HG03439 (cell line): Measurements from ENCODE around the gene XXYLT1.
"Not testable (repeated sequence)": the region's sequence is repeated elsewhere in the genome, so short reads cannot be mapped to it uniquely, and the experiment has no call there.

ENCODE experiments used
- ATAC-seq: cut with Tn5 transposase; IDR thresholded peaks from one replicate; pipeline ENCODE4 v1.9.1; 2021; ENCODE audit warnings: mild to moderate bottlenecking, moderate library complexity; ENCODE audit not compliant: unreplicated experiment

XXYLT1 gene

GRCh38 chr3:195056506-195056905 lies 214.5 kb downstream of the XXYLT1 start:
- no peak for ATAC-seq

- no peak for ATAC-seq
Measured at GRCh38 chr3:195054311-195054710, 216.6 kb downstream of the XXYLT1 start.

- ATAC-seq, result no peak
Measured at GRCh38 chr3:195052939-195053338, 218.0 kb downstream of the XXYLT1 start.

DNA sequence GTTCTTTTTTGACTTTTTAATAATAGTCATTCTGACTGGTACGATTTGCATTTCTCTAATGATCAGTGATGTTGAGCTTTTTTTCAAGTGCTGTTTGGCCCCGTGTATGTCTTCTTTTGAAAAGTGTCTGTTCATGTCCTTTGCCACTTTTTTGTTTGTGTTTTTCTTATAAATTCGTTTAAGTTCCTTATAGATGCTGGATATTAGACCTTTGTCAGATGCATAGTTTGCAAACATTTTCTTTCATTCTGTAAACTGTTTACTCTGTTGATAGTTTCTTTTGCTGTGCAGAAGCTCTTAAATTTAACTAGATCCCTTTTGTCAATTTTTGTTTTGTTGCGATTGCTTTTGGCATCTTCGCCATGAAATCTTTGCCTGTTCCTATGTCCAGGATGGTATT lies 220.7 kb downstream of the XXYLT1 start:
- ATAC-seq, result not testable (repeated sequence)

DNA sequence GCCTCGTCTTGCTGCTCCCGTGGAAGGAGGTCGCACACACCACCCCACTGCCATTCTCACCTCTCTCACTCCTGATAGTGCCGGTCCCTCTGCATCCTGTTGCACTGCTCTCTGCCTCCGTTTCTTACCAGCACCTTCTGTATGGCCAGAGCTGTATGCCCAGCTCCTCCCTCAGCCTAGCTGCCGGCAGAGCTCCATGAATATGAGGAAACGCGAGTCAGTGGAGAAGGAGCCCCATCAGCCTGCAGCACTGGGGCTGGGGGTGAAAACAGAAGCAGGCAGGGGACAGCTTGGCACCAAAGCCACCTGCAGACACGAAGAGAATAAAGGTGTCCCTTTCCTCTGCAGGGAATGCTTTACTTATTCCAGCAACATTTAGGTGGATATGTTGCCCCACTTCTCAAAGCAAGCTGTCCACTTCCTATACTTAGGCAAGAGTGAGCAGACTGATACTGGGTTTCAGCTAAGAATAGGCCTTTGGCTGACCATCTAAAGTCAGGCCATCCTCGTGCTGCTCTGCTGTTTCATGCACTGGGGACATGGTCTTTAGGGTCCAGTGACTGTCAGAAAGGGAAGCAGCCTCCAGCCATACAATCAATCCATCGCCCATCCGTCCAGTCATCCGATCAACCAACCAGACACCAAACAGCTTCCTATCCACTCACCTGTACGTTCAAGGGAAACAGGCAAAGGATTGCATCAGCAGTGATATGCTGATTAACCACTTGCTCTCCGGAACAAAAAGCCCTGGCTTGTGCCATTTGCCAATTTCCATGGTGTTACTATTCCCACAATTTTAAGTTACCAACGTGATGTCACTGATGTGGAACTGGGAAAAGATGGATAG lies 222.7 kb downstream of the XXYLT1 start:
- ATAC-seq, result no peak

GRCh38 chr3:195047536-195047935 lies 223.4 kb downstream of the XXYLT1 start:
- ATAC-seq, result no peak

DNA sequence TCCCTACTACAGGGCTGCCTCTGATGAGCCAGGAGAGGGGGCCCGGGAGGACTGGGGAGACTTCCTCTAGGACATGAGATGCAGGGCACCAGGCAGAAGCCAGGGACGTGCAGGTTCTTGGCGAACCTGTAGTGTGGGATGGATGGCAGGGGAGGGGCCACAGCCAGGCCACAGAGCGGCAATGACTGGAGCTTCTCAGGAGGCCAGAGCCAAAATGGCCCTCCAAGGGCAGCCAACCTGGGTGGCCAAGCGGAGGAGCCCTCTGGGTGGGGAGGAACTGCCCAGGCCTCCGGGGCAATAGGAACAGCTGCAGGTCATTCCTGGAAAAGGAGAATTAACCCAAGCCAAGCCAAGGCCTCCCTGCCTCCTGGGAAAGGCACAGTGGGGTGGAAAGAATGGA lies 224.5 kb downstream of the XXYLT1 start:
- no peak for ATAC-seq

DNA sequence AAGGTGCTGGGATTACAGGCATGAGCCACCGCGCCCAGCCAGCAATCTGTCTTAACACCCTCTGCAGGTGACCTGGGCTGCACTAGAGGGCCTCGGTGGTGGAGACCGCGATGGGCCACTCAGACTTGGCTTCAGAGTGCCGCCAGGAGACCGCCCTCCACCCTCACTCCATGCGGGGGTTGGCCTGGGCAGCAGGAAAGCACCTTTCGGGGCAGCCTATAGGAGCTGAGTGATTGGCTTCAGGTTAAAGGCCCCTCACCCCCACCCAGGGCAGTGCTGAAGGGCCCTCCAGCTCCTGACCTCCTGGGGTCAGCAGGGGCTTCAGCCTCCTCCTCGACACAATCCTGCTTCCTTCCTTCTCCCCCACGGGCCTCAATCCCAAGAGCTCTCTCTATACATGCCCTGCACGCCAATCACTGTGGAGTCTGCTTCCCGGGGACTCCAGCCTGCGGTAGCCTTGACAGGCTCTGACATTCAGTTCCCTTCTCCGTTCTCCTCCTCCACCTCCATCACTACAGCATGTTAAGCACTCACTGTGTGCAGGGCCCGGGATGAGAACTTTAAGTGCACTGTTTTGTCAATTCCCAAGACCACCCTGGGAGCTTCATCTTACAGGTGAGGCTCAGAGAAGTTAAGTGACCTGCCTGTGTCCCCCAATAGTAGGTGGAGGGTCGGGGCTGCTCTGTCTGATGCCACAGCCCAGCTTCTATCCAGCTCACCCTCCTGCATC lies 225.3 kb downstream of the XXYLT1 start:
- no peak for ATAC-seq

- no peak for ATAC-seq
Measured at GRCh38 chr3:195044411-195044810, 226.5 kb downstream of the XXYLT1 start.

DNA sequence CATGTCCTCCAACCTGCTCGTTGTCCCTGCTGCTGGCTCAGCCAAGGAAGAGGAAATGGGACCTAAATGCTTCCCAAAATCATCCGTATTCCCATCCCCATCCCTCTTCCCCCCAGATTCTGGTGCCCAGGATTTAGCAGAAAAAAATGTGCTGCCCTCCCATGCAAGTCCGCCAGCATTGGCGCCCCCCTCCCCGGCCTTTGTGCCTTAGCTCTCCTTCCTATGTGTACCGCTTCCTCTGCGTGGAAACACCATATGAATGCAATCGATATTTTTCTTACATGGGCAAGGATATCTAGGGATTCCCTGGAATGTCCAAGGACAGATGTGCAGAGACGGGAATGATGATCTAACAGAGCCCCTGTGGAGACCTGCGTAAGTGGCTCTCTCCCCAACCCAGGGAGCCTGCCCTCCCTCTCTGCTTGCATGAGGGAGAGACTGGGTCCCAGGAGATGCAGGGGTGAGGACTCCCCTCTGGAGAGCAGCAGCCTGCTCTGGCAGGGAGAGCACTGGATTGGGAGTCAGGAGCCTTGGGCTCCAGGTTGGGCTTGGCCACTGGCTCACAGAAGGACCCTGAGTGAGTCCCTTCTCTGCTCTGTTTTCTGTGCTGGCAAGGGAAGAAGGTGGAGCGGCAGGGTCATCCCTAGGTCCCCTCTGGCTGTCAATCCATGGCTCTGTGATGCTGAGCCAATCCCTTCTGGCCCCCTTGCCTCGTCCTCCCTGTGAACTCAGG lies 227.2 kb downstream of the XXYLT1 start:
- ATAC-seq, result no peak

DNA sequence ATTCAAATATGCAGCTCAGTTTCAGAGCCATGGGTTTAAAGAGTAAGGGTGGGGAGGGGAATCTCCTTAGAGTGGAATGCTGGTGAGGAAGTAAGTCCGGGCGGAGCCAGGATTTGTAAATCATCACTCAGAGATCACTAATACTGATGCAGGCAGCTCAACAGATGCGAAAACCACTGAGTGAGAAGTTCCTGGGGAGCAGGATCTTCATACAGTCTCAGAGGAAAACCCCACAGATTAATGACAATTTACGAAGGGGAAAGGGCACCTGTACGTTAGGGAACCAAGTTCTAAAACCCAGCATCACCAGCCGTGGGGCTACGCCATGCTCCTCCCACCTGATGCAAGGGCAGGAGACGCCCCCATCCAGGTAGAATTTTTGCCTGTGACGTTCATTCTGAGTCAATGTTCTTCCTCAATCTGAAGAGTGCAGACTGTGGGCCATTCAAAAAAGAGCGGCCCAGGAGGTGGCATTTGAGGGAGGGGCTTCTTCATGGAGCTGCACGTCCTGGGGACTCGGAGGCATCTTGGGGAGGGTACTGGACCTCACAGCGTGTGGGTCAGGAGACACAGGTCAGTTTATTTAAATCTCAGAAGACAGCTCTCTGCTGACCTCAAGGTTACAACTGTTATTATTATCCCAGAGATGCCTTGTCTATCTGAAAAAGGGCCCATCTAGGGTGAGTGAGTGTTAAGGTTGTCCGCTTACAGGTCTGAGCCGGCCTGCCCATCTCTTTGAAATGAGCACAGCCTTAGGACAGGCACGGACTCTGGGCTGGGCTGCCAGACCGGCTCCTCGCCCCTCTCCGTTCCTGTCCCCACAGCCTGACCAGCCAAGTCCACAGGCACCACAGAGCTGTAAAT lies 228.0 kb downstream of the XXYLT1 start:
- ATAC-seq, result no peak

GRCh38 chr3:195041871-195042742 lies 228.9 kb downstream of the XXYLT1 start:
- no peak for ATAC-seq

- no peak for ATAC-seq
Measured at GRCh38 chr3:195040773-195041520, 230.0 kb downstream of the XXYLT1 start.

- no peak for ATAC-seq
Measured at GRCh38 chr3:195040094-195040493, 230.9 kb downstream of the XXYLT1 start.

DNA sequence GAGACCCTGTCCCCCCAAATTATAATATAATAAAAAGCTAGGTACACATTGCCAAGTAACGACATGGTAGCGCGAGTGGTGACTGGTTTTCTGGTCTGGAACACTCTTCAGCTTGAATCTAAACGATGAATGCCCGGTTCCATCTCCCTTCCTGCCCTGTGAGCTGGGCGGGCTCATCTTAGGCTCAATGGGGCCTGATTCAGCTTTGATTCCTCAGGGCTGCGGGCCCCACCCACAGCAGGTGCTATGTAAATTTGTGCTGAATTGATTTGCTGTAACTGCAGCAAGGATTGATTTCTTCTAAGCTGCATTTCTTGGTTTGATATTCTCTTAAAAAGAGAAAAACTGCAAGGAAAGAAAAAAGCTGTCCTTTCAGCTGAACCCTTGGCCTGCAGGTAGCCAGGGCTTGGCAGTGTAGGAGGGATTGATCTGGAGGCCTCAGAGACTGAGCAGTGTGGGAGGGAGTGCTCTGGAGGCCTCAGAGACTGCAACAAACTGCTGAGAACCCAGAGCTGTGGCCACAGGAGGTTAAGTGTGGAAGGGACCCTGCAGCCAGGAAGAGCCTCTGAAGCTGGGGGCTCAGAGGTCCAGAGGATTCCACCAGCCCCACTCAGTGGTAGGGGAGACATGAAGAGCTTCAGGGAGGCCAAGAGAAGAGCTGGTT lies 231.6 kb downstream of the XXYLT1 start:
- no peak for ATAC-seq

DNA sequence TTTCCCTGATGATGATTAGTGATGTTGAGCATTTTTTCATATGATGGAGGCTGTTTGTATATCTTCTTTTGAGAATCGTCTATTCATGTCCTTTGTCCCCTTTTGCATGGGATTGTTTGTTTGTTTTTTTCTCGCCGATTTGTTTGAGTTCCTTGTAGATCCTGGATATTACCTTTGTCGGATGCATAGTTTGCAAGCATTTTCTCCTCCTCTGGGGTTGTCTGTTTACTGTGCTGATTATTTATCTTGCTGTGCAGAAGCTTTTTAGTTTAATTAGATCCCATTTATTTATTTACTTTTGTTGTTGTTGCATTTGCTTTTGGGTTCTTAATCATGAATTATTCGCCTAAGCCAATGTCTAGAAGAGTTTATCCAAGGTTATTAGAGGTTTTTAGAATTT lies 232.8 kb downstream of the XXYLT1 start:
- no peak for ATAC-seq

DNA sequence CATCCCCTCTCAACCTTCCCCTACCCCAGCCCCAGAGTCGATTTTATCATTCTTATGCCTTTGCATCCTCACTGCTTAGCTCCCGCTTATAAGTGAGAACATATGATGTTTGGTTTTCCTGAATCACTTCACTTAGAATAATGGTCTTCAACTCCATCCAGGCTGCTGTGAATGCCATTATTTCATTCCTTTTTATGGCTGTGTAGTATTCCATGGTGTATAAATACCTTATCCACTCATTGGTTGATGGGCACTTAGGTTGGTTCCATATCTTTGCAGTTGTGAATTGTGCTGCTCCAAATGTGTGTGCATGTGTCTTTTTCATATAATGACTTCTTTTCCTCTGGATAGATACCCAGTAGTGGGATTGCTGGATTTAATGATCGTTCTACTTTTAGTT lies 233.4 kb downstream of the XXYLT1 start:
- ATAC-seq, result not testable (repeated sequence)

DNA sequence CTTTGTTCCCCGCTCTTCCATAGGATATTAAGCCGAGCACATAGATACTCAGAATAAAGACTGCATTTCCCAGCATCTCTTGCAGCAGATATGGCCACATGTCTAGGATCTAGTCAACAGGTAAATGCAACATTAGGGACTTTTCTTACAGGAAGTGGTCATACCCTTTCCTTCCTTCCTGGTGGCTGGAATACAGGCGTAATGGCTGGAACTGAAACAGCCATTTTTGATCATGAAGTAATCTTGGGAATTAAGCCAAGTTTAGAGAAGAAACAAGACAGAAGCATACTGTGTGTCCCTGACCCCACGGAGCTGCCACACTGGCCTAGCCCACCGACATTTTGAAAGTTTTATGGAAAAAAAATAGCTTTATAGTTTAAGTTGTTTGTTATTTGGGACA lies 234.0 kb downstream of the XXYLT1 start:
- no peak for ATAC-seq
